HepG2 (cell line): Measurements from ENCODE around the gene GOT2. TPM values are rescaled to one million over a fixed set of nuclear protein-coding genes. Genes with fewer than 3 reads are reported as not detected.

Source experiments
- ARNT2 ChIP-seq: sonication (generic); formaldehyde crosslinking; IDR thresholded peaks from 2 replicates; pipeline ENCODE4 v1.8.0; 2022; ENCODE audit warnings: mild to moderate bottlenecking, low read depth, missing genetic modification reagents, moderate library complexity
- CEBPB ChIP-seq: IDR thresholded peaks from 2 replicates; pipeline ENCODE4 v1.6.1; 2011; ENCODE audit warnings: low read depth, low read length, improper control_type of control experiment, borderline replicate concordance
- HDAC6 ChIP-seq: fragments of 200-600 bp; sonication (generic); IDR thresholded peaks from 2 replicates; pipeline ENCODE4 v1.7.0; 2017; ENCODE audit warnings: mild to moderate bottlenecking, antibody characterized with exemption, low read length, low read depth
- HMG20A ChIP-seq: IDR thresholded peaks from 2 replicates; pipeline ENCODE4 v1.6.1; 2016; ENCODE audit warnings: borderline replicate concordance
- IKZF4 ChIP-seq: sonication (generic); formaldehyde crosslinking; IDR thresholded peaks from 2 replicates; pipeline ENCODE4 v1.5.1; 2020; ENCODE audit warnings: borderline replicate concordance, mild to moderate bottlenecking, low read depth, missing genetic modification reagents; ENCODE audit errors: not compliant biosample characterization
- MIXL1 ChIP-seq: IDR thresholded peaks from 2 replicates; pipeline ENCODE4 v1.6.1; 2016
- NFIC ChIP-seq: IDR thresholded peaks from 2 replicates; pipeline ENCODE4 v1.6.1; 2012; ENCODE audit warnings: mild to moderate bottlenecking, low read length, inconsistent platforms
- PTBP1 ChIP-seq: fragments of 200-400 bp; formaldehyde crosslinking; IDR thresholded peaks from 2 replicates; pipeline ENCODE4 v1.6.1; 2018; ENCODE audit warnings: low read length, low read depth; ENCODE audit not compliant: poor library complexity, severe bottlenecking
- REXO4 ChIP-seq: sonication (generic); formaldehyde crosslinking; IDR thresholded peaks from 2 replicates; pipeline ENCODE4 v1.8.0; 2022; ENCODE audit warnings: missing genetic modification reagents, mild to moderate bottlenecking, borderline replicate concordance
- RFXAP ChIP-seq: sonication (generic); formaldehyde crosslinking; IDR thresholded peaks from 2 replicates; pipeline ENCODE4 v1.4.0; 2020; ENCODE audit warnings: missing genetic modification reagents, borderline replicate concordance
- ZBTB8A ChIP-seq: sonication (generic); formaldehyde crosslinking; IDR thresholded peaks from 2 replicates; pipeline ENCODE4 v1.4.0; 2020; ENCODE audit warnings: mild to moderate bottlenecking, low read depth, missing genetic modification reagents, borderline replicate concordance
- ZFP36 ChIP-seq: fragments of 150-350 bp; IDR thresholded peaks from 2 replicates; pipeline ENCODE4 v1.6.1; 2018; ENCODE audit warnings: borderline replicate concordance, low read length, low read depth; ENCODE audit not compliant: partially characterized antibody
- ZNF546 ChIP-seq: sonication (generic); formaldehyde crosslinking; conservative IDR thresholded peaks from 2 replicates; pipeline ENCODE4 v1.8.1; 2023; ENCODE audit warnings: mild to moderate bottlenecking, missing genetic modification reagents
- ZNF552 ChIP-seq: sonication (generic); formaldehyde crosslinking; IDR thresholded peaks from 2 replicates; pipeline ENCODE4 v1.9.0; 2022; ENCODE audit warnings: missing genetic modification reagents, mild to moderate bottlenecking, borderline replicate concordance
- ZNF557 ChIP-seq: sonication (generic); formaldehyde crosslinking; IDR thresholded peaks from 2 replicates; pipeline ENCODE4 v1.4.0; 2020; ENCODE audit warnings: missing genetic modification reagents
- ZNF737 ChIP-seq: sonication (generic); formaldehyde crosslinking; IDR thresholded peaks from 2 replicates; pipeline ENCODE4 v1.5.0; 2020; ENCODE audit warnings: missing genetic modification reagents, mild to moderate bottlenecking, borderline replicate concordance
- ZNF878 ChIP-seq: sonication (generic); formaldehyde crosslinking; IDR thresholded peaks from 2 replicates; pipeline ENCODE4 v1.8.1; 2023; ENCODE audit warnings: mild to moderate bottlenecking, missing genetic modification reagents, moderate library complexity
- ZNF879 ChIP-seq: sonication (generic); formaldehyde crosslinking; IDR thresholded peaks from 2 replicates; pipeline ENCODE4 v1.8.1; 2023; ENCODE audit warnings: missing genetic modification reagents
- polyA plus RNA-seq, 8 experiments: library from polyadenylated mRNA; depleted of rRNA in 3 of 8; stranded (reverse) in 7 of 8; unstranded in 1 of 8; fragments of >200 nt; fragmentation: Illumina TruSeq in 4 of 8; extraction: Trizol in 4 of 8; gene quantifications; 2 replicates each; pipeline versions ENCODE4 v1.2.1 to v1.2.3, GENCODE V29; 2011 to 2016; ENCODE audit warnings: low read depth in 4 of 8, missing spikeins in 1 of 8, mixed read lengths in 1 of 8; ENCODE audit not compliant: insufficient read depth in 1 of 8
- total RNA-seq, 5 experiments: library from RNA; depleted of rRNA; stranded (reverse); fragments of >200 nt; fragmentation: Illumina TruSeq; extraction: Trizol; gene quantifications; 2 replicates each; pipeline ENCODE4 v1.2.3, GENCODE V29; 2016; ENCODE audit warnings: low read depth in 1 of 5
- TF ChIP-seq, protein P1 (sequence below): sonication (generic); formaldehyde crosslinking; IDR thresholded peaks from 2 replicates; pipeline ENCODE4 v1.9.0; 2021; ENCODE audit warnings: missing genetic modification reagents, mild to moderate bottlenecking, borderline replicate concordance
- TF ChIP-seq, protein P2 (sequence below): sonication (generic); formaldehyde crosslinking; IDR thresholded peaks from 2 replicates; pipeline ENCODE4 v1.4.0; 2020; ENCODE audit warnings: mild to moderate bottlenecking, missing genetic modification reagents, borderline replicate concordance
- TF ChIP-seq, protein P3 (sequence below): fragments of 450-650 bp; IDR thresholded peaks from 2 replicates; pipeline ENCODE4 v1.6.1; 2016
- TF ChIP-seq, protein P4 (sequence below): sonication (generic); formaldehyde crosslinking; IDR thresholded peaks from 2 replicates; pipeline ENCODE4 v1.4.0; 2020; ENCODE audit warnings: missing genetic modification reagents
- TF ChIP-seq, protein P5 (sequence below): sonication (generic); formaldehyde crosslinking; IDR thresholded peaks from 2 replicates; pipeline ENCODE4 v1.8.1; 2022; ENCODE audit warnings: low read depth, mild to moderate bottlenecking, missing genetic modification reagents

GOT2 gene
- total and polyA plus RNA-seq, 2 of the 13 experiments (the other 11 are each of a cell fraction or from before 2014, with no cell fraction given), result 32.6 to 121 TPM

DNA sequence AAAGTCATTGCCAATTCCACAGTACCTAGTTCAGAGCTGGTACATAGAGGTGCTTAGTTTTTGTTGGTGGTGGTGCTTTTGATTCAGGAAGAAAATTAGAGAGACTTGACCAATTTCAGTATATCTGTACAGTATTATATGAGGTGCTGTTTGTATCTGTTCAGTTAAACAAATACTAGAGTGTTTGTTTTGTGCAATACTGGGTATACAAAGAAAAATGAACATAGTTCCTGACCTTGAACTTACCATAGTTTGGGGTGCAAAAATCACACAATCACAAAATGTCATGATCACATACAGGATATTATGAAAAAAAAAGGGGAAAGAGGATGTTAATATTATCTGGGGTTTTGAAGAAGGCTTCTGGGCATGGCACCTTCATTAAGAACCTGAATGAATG, 39.8 kb upstream of the GOT2 start (continued):
- TF ChIP-seq, protein P1, sequence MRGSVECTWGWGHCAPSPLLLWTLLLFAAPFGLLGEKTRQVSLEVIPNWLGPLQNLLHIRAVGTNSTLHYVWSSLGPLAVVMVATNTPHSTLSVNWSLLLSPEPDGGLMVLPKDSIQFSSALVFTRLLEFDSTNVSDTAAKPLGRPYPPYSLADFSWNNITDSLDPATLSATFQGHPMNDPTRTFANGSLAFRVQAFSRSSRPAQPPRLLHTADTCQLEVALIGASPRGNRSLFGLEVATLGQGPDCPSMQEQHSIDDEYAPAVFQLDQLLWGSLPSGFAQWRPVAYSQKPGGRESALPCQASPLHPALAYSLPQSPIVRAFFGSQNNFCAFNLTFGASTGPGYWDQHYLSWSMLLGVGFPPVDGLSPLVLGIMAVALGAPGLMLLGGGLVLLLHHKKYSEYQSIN (CRISPR knock-in tag), result no peak
- TF ChIP-seq ZNF878 (CRISPR knock-in tag) (peak; percentile 34; the same call in 1 of the 2 replicates), CEBPB (peak; percentile 84), ZNF546 (no peak), ZNF557 (CRISPR knock-in tag) (no peak), RFXAP (CRISPR knock-in tag) (no peak), ZNF552 (CRISPR knock-in tag) (no peak), HMG20A (peak; percentile 89), MIXL1 (CRISPR knock-in tag) (0 out of 2 replicates have a peak, but pooled peaks have one; percentile 20), HDAC6 (no peak), ZBTB8A (CRISPR knock-in tag) (no peak), ZFP36 (no peak), PTBP1 (no peak), IKZF4 (no peak), ZNF879 (CRISPR knock-in tag) (no peak), ZNF737 (CRISPR knock-in tag) (no peak), NFIC (peak; percentile 47; the same call in 1 of the 2 replicates), REXO4 (CRISPR knock-in tag) (no peak), ARNT2 (CRISPR knock-in tag) (no peak)
- TF ChIP-seq, protein P2, sequence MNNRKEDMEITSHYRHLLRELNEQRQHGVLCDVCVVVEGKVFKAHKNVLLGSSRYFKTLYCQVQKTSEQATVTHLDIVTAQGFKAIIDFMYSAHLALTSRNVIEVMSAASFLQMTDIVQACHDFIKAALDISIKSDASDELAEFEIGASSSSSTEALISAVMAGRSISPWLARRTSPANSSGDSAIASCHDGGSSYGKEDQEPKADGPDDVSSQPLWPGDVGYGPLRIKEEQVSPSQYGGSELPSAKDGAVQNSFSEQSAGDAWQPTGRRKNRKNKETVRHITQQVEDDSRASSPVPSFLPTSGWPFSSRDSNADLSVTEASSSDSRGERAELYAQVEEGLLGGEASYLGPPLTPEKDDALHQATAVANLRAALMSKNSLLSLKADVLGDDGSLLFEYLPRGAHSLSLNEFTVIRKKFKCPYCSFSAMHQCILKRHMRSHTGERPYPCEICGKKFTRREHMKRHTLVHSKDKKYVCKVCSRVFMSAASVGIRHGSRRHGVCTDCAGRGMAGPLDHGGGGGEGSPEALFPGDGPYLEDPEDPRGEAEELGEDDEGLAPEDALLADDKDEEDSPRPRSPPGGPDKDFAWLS (CRISPR knock-in tag), result no peak
- TF ChIP-seq, protein P3, sequence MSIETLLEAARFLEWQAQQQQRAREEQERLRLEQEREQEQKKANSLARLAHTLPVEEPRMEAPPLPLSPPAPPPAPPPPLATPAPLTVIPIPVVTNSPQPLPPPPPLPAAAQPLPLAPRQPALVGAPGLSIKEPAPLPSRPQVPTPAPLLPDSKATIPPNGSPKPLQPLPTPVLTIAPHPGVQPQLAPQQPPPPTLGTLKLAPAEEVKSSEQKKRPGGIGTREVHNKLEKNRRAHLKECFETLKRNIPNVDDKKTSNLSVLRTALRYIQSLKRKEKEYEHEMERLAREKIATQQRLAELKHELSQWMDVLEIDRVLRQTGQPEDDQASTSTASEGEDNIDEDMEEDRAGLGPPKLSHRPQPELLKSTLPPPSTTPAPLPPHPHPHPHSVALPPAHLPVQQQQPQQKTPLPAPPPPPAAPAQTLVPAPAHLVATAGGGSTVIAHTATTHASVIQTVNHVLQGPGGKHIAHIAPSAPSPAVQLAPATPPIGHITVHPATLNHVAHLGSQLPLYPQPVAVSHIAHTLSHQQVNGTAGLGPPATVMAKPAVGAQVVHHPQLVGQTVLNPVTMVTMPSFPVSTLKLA, result no peak
- TF ChIP-seq, protein P4, sequence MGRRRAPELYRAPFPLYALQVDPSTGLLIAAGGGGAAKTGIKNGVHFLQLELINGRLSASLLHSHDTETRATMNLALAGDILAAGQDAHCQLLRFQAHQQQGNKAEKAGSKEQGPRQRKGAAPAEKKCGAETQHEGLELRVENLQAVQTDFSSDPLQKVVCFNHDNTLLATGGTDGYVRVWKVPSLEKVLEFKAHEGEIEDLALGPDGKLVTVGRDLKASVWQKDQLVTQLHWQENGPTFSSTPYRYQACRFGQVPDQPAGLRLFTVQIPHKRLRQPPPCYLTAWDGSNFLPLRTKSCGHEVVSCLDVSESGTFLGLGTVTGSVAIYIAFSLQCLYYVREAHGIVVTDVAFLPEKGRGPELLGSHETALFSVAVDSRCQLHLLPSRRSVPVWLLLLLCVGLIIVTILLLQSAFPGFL (CRISPR knock-in tag), result no peak
- TF ChIP-seq, protein P5, sequence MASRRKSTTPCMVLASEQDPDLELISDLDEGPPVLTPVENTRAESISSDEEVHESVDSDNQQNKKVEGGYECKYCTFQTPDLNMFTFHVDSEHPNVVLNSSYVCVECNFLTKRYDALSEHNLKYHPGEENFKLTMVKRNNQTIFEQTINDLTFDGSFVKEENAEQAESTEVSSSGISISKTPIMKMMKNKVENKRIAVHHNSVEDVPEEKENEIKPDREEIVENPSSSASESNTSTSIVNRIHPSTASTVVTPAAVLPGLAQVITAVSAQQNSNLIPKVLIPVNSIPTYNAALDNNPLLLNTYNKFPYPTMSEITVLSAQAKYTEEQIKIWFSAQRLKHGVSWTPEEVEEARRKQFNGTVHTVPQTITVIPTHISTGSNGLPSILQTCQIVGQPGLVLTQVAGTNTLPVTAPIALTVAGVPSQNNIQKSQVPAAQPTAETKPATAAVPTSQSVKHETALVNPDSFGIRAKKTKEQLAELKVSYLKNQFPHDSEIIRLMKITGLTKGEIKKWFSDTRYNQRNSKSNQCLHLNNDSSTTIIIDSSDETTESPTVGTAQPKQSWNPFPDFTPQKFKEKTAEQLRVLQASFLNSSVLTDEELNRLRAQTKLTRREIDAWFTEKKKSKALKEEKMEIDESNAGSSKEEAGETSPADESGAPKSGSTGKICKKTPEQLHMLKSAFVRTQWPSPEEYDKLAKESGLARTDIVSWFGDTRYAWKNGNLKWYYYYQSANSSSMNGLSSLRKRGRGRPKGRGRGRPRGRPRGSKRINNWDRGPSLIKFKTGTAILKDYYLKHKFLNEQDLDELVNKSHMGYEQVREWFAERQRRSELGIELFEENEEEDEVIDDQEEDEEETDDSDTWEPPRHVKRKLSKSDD, result no peak
